EL (cell line): ENCODE data around the gene PTGES2.

Experiments
- DNase-seq: peaks from one replicate; pipeline ENCODE4 v3.0.0-alpha.2; 2016

The PTGES2 gene

DNA sequence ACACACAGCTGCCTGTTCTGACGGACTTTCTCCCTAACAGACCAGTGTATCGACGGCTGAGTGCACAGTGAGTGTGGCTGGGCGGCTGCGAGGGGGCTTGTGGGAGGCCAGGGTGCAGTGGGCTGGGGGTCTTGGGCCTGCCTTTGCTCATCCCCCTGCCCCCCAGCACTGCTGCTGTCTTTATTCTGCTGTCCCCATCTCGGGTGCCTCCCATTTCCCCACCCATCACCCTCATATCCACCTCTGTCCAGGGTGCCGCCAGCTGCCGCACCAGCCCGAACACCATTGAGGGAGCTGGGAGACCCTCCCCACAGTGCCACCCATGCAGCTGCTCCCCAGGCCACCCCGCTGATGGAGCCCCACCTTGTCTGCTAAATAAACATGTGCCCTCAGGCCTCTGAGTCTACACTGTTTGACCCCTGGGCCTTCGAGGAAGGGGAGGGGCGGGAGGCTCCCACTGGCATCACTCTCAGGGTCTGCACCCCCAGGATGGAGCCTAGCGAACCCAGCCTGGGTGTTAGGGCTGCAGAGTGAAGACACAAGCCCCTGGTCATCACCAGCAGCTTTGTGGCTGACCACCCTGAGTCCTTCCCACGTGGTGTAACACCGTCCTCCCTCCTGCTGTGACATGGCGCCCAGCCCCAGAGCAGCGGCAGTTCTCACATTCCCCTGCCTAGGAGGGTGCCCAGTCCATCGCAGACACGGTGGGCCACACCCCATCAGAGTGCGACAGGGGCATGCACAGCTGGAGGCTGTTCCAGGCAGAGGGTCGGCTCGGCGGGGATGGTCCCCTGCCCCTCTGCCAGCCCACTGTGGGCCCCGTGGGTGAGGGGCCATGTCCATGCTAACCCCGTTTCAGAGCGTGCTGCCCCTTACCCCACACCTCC lies 25.8 kb upstream of the PTGES2 start:
- no peak for DNase-seq

DNA sequence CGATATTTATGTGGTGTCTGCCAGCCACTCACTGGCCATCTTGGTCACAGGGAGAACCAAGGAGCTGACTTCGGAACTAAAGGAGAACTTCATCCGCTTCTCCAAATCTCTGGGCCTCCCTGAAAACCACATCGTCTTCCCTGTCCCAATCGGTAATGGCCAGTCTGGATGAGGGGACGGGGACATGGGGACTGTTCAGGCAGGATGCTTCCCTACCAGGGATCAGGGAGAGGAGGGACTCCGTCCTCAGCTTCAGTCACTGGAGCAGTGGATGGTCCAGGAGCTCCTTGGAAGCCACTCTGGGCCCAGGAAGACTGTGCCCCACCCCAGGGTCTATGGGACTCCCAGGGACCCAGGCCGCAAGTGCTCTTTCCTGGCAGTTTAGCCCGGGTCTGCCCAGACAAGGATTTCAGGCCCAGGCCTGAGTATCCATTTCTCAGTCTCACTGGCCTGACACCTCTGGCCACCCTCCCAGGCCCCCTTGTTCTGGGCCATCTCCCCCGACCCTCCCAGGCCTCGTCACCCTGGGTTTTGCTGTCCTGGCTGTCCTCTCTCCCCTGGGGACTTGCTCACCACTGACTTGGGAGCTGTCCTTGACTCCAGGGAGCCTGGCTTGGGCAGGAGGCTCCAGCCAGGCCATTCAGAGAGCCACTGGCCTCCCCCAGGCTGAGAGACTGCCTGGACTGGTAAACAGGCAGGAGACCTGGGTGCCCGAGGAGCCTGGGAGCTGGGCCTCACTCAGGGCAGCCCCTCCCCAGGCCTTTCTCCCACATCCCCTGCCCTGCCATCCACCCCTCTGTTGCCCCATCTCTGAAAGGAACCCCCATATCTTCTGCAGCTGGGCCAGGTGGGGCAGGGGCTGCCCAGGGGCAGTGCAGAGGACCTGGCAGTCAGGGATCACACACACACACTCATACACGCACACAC lies 24.9 kb upstream of the PTGES2 start:
- no peak for DNase-seq

DNA sequence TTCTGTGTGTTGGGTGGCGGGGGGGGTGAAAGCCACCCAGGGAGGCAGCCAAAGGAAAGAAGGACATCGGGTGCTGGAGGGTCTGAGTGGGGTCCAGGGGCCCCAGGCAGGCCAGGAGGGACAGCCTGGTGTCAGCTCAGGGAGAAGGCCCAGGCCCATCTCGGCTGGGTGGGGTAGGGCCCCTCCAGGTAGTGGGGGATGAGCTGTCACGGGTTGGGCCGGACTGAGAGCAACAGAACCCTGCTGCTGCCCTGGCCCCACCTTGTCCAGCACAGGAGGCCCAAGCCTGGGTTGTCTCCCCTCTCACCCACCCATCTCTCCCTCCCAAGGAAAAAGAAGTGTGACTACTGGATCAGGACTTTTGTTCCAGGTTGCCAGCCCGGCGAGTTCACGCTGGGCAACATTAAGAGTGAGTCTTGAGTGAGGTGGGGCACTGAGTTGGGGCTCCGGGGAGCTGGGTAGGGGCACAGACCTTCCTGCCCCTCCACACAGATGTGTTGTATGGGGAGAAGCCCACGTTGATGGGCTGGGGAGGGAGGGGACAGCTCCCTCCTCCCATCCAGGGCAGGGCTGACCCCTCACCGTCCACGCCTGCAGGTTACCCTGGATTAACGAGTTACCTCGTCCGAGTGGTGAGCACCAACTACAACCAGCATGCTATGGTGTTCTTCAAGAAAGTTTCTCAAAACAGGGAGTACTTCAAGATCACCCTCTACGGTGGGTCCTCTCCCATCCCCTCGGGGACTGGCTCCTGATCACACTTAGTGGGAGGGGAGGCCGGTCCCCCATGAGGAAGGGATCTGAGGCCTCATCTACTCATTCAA lies 24.0 kb upstream of the PTGES2 start:
- DNase-seq = no peak

DNA sequence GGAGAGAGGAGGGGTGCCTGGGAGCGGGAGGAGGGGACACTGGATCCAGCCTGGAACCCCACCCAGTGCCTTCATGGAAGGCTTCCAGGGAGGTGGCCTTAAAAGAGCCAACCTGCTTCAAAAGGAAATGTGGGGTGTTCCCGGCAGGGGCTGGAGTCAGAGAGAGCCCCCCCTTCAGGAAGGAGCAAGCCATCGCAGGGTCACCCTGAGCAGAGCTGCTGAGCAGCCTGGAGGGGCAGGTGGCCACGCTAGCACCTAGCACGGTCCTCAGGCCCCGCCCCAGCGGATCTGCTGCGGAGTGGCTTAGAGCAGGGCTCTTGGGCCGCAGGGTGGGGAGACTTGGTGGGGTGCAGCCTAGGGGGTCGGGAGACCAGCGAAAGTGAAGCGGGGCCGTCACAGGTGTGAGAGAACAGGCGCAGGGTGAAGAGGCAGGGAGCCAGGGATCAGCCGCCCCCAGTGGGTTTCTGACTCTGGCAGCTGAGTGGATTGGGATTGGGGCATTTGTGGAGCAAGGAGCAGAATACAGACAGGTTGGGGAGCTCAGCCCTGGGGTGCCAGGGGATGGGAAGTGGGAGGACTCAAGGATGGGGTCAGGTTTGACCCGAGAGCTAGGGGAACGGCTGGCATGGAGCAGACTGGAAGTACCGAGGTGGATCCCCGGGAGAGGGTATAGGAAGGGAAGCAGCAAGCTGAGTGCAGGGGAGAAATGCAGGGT lies 23.2 kb upstream of the PTGES2 start:
- no peak for DNase-seq

DNA sequence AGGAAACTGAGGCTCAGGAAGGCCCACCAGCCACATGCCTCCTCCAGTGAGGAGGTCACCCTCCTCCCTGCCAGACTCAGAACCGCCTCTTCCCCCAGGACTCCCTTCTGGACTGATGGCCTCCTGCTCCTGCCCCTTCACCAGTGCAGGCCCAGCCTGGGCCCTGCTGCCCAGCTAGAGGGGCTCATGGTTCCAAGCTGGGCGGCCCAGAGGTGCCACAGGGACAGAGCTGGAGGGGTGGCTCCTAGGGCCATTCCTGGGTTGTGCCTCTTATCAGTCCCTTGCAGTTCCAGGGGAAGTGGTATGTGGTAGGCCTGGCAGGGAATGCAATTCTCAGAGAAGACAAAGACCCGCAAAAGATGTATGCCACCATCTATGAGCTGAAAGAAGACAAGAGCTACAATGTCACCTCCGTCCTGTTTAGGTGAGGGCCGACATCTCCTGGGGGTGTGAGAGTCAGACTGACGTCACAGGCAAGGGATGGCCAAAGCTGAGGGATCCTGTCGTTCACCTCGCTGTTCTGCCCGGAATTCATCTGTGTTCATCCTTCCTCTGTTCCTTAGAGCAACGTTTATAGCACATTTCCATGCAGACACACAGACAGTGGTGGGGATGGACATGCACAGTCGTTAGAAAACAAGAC lies 22.5 kb upstream of the PTGES2 start:
- no peak for DNase-seq

DNA sequence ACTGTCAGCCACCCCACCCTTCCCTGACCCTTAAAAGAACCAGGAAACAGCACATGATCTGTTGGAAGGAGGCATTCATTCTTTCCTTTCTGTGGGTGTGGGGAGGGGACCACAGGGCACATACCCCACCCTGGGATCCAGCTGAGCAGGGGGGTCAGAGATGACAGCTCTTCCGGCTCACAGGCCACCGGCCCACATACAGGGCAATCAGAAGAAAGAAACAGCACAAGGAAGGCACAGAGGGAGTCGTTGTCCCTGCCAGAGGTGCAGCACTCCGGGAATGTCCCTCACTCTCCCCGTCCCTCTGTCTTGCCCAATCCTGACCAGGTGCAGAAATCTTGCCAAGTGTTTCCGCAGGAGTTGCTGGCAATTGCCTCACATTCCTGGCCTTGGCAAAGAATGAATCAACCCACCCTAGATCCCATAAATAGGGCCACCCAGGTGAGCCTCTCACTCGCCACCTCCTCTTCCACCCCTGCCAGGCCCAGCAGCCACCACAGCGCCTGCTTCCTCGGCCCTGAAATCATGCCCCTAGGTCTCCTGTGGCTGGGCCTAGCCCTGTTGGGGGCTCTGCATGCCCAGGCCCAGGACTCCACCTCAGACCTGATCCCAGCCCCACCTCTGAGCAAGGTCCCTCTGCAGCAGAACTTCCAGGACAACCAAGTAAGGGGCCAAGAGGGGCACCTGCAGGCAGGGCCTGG lies 21.6 kb upstream of the PTGES2 start, which contains the start of gene LCN2:
Gene LCN2, plus strand, starts transcription at position 453 of the 701 bp plus-strand sequence. Its CDS starts 73 bp downstream, at position 526.
- DNase-seq = no peak

DNA sequence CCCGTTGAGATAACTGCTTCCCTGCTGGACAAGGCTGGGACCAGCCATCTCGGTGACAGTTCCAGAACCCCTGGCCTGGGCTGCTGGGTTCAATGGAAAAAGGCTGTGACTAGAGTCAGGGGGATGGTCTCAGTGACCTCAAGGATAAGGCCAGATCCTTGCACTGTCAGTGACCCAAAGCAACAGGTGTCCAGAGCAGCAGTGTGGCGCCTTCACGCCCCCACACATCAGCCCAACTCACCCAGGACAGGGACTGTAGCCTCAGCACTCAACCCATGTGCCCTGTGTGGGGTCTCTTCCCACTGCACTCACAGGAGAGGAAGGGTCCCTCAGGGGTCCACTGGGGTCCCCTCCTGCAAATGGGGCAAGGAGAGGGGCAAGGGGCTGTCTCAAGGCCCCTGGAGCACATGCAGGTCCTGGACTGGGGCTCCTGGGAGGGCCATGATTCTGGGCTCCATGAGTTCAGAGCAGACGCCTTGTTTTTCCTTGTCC lies 21.0 kb upstream of the PTGES2 start:
- DNase-seq = no peak

DNA sequence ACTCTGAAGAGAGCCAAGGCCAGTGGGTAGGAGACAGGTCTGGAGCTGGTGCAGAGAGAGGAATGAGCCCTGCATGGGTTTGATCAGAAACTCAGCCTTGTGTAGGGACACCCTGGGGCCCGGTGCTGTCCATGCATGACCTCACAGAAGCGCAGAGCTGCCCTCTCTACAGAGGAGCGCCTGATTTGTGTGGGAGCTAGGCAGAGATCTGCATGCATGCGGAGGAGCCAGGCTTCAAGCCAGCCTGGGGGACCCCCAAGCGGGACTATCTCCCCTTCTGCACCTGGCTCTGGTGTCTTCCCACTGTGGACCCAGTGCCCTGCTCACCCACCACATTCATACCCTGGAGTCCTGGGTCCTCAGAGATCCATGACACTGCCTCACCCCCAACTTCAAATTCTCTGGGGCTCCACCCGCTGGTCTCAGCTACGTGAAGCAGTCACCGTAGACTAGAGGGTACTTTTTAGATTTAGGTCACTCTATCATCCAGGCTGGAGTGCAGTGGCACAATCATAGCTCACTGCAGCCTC lies 19.1 kb upstream of the PTGES2 start:
- DNase-seq = no peak

DNA sequence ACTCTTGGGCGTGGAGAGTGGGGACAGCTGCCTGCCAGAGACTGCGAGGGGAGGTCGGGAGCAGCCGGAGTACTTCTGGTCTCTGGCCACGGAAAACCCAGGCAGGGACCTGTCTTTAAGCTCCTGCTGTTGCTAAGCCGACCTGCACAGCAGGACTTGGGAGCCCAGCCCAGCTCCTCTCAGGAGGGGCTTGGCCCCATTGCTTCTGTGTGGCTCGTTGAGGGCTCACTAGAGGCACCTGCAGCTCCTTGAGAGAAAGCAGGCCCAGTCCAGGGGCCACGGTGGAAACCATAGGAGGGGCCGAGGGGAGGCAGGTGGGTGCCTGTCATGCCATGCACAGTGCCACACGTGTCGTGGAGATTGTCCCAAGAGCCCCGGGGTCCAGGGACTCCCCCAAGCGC lies 18.4 kb upstream of the PTGES2 start:
- no peak for DNase-seq

DNA sequence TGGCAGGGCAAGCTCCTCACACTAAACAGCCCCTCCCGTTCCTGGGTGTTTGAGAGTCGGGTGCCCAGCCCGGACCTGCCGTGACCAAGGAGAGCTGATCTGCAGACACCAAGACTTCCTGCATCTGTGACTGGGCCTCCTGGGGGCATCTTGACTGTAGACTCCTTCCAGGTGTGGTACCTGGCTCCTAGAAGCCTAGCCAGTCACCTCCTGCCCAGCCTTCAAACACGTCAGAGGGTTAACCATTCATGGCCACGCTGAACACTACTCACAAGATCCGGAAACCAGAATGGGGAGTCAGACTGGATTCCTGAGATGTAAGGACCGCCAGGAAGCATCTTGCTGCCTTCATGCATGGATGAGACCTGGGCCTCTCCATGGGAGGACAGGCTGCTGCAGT lies 18.0 kb upstream of the PTGES2 start:
- no peak for DNase-seq

DNA sequence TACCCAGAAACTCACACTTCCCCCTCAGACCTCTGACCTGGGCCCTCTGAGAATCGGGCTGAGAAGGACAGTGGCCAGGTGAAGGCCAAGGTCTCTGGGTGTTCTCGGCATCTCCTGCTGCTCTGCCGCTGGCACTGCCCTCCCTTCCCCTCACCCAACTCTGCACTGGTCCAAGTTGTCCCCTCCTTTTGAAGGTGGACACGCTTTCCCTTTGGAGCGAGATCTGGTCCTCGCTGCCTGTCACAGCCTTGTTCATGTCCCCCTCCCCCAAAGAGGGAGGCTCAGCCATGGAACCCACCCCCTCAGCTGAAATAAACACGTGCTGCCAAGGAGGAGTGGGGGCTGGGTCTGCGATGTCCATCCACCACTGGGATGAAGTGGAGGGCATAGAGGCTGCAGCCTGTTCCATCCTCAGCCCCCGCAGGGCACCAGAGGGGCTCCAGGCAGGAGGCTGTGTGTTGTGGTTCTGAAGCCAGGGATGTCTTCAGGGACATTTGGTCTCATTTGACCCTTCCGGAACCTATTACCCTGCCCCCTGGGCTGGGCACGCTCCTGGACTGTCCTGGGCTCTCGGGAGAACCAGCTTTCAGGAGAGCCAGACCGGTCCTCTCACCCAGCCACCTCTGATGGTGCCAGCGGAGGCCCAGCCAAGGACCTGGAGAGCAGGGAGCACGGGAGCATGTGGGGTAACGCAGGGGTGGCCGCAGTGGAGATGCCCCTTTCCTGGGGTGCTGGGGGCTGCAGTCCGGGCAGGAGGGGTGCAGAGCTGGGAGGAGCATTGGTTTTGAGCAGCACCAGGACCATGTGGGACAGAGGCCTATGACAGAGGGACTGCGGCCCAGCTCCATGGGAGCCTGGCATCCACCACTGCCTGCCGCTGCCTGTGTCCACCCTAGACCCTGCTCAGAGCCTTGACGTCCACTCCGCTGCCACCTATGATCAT lies 17.0 kb upstream of the PTGES2 start:
- DNase-seq = no peak

DNA sequence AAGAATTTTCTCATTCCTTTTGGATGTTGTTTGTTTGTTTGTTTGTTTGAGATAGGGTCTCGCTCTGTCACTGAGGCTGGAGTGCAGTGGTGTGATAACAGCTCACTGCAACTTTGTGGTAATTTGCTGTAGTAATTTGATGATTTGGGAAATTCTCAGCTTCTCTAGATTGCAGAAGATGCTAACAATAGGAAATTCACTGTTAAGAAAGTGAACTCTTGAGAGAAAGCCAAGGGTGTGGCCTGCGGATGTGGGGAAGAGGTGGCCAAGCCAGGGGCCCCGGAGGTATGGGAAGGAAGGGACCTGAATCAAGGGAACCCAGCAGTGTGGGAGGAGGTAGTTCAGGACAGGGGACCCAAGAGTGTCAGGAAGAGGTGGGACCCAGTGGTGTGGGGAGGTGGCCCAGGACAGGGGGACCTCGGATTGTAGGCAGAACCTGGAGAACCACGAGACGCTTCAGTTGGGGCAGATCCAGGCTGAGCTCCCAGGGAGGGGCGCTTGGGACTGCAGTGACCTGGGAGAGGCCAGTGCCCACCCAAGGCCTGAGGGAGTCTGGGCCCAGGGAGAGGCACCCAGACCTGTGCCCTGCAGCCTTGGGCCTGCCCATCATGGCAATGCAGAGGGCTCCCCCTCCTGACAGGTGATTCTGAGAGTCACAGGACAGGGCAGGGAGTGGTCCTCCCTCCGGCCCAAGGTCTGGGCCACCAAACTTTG lies 16.2 kb upstream of the PTGES2 start:
- DNase-seq = no peak

DNA sequence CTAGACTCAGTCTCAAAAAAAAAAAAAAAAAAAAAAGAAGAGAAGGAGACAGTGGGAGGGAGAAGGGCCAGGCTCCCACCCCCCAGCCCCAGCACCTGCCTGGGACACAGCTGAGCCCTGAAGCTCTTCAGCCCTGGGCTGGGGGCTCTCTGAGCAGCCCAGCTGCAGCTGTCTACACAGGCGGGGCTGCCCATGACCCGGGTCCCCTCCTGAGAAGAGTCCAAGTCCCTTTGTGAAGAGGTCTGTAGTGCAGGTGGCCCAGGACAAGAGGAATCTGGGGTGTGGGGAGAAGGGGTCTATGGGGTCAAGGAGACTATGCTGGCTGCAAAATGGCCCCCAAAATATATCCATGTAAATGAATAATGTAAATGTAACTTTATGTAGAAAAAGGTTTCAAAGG lies 15.1 kb upstream of the PTGES2 start:
- no peak for DNase-seq

DNA sequence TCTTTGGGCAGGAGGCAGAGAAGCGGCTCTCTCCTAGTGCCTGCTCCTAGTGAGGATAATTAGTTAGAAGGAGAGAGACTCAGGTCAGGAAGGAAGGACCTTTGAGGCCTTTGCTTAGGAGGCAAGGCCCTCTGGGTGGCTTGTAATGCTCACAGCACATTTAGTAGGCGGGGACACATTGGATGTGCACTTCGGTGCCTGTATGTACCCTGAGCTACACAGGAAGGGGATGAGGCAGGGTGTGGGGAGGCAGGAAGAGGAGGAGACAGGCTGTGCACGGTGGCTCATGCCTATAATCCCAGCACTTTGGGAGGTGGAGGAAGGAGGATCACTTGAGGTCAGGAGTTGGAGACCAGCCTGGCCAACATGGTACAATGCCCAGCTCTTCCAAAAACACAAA lies 14.5 kb upstream of the PTGES2 start:
- DNase-seq = no peak

DNA sequence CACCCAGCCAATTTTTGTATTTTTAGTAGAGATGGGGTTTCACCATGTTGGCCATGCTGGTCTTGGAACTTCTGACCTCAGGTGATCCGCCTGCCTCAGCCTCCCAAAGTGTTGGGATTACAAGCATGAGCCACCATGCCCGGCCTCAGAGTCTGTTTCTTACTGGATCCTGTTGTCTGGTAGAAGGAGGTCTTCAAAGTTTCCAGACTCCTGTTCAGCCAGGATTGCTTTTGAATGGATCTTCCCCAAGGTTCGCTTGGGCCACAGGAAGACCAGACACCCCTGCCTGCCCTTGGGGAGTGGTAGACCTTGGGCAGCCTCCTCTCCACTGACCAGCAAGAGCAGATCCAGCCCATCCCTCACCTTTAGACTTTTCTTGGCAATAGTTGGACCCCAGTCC lies 14.1 kb upstream of the PTGES2 start:
- DNase-seq = no peak

DNA sequence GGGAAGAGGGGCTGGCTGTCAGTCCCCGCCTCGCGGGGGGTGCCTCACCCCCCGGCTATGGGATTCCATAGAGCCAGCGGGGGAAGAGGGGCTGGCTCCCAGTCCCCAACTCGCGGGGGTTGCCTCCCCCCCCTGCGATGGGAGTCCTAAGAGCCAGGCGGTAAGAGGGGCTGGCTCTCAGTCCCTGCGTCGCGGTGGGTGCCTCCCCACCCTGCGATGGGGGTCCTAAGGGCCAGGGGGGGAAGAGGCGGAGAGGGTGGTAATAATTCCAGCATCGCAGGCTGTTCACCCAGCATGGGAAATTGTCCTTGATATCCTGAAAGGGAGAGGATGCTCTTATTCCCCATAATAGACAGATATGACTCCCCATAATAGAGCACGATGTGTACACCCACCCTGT lies 12.1 kb upstream of the PTGES2 start:
- DNase-seq = no peak

DNA sequence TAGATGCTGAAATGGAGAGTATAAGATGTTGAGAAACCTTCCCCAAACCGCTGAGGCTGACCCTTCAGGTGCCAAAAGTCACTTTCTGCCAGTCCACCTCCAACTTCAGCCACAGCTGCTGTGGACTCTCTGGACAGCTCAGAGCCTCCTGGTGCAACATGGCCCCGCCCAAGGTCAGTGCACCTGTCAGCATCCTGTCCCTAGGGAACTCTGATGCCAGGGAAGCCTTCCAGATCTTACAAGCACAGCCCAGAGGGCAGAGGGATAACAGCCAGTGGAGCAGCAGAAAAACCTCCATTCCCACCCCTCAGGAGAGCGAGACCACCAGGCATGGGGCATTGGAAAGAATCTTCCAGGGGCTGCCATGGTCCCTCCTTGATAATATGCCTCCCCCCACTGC lies 10.5 kb upstream of the PTGES2 start:
- no peak for DNase-seq
